ENCODE data around the gene PRXL2B. TPM values are rescaled to one million over a fixed set of nuclear protein-coding genes. Genes with fewer than 3 reads are reported as not detected.

Gene PRXL2B
- total RNA-seq, 1 donor from 2014 or later = 10.0 TPM

GRCh38 chr1:2561446-2561845, 25.1 kb upstream of the PRXL2B start:
- no peak overlapping the region for H3K4me2 ChIP-seq
- H3K4me1 ChIP-seq = peaks cover 7% of the 10 kb centered on the region
- Mint-ChIP-seq H3K9me3 (no peaks in the 10 kb centered on the region), H3K36me3 (no peaks in the 10 kb centered on the region), H3K27ac (no peak overlapping the region), H3K4me1 (peaks cover 6% of the 10 kb centered on the region), H3K27me3 (ENCODE audit: insufficient read depth, low read depth) (no peaks in the 10 kb centered on the region), H3K4me3 (peak overlapping the region; percentile 38)
- no peak overlapping the region for H3K27ac ChIP-seq
- TF ChIP-seq EZH2 (IDR thresholded peaks at IDR 0.05) (no peak), CTCF (IDR thresholded peaks at IDR 0.05) (no peak), EZH2phosphoT487 (IDR thresholded peaks at IDR 0.05) (no peak)
- DNase-seq (ENCODE audit: low spot score) = no peak
- peaks cover 3% of the 10 kb centered on the region for H3F3A ChIP-seq (ENCODE audit: low read depth)
- no peaks in the 10 kb centered on the region for H3K9me3 ChIP-seq (ENCODE audit: low read depth)
- no peaks in the 10 kb centered on the region for H4K20me1 ChIP-seq (ENCODE audit: low read depth)
- no peaks in the 10 kb centered on the region for H3K36me3 ChIP-seq
- no peak overlapping the region for H3K9ac ChIP-seq
- no peak overlapping the region for H2AFZ ChIP-seq (replicated peaks)
- H3K79me2 ChIP-seq (ENCODE audit: low read depth) = no peaks in the 10 kb centered on the region
- H3K27me3 ChIP-seq = no peaks in the 10 kb centered on the region
- H3K4me3 ChIP-seq = no peak overlapping the region

- TF ChIP-seq EZH2phosphoT487 (IDR thresholded peaks at IDR 0.05) = no peak
- TF ChIP-seq CTCF (IDR thresholded peaks at IDR 0.05) = peak; percentile 43
- Mint-ChIP-seq H3K4me1 (peaks cover 2% of the 10 kb centered on the region), H3K4me3 (no peak overlapping the region), H3K36me3 (no peaks in the 10 kb centered on the region), H3K27ac (no peak overlapping the region), H3K9me3 (no peaks in the 10 kb centered on the region), H3K27me3 (ENCODE audit: insufficient read depth, low read depth) (no peaks in the 10 kb centered on the region)
- no peak overlapping the region for H3K9ac ChIP-seq
- H3K4me2 ChIP-seq = no peak overlapping the region
- no peak overlapping the region for H2AFZ ChIP-seq (replicated peaks)
- DNase-seq (ENCODE audit: low spot score) = peak; percentile 33
- H4K20me1 ChIP-seq (ENCODE audit: low read depth) = no peaks in the 10 kb centered on the region
- H3K27me3 ChIP-seq = no peaks in the 10 kb centered on the region
- no peaks in the 10 kb centered on the region for H3K4me1 ChIP-seq
- no peaks in the 10 kb centered on the region for H3K9me3 ChIP-seq (ENCODE audit: low read depth)
- no peaks in the 10 kb centered on the region for H3K79me2 ChIP-seq (ENCODE audit: low read depth)
- no peak overlapping the region for H3K27ac ChIP-seq
- no peaks in the 10 kb centered on the region for H3K36me3 ChIP-seq
- no peaks in the 10 kb centered on the region for H3F3A ChIP-seq (ENCODE audit: low read depth)
- no peak overlapping the region for H3K4me3 ChIP-seq
These were observed 24.4 kb upstream of the PRXL2B start for GRCh38 chr1:2561898-2562895.

DNA sequence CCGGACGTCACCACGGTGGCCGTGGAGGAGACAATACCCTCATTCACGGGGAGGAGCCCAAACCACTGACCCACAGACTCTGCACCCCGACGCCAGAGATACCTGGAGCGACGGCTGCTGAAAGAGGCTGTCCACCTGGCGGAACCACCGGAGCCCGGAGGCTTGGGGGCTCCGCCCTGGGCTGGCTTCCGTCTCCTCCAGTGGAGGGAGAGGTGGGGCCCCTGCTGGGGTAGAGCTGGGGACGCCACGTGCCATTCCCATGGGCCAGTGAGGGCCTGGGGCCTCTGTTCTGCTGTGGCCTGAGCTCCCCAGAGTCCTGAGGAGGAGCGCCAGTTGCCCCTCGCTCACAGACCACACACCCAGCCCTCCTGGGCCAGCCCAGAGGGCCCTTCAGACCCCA, 23.4 kb upstream of the PRXL2B start:
- H3K9me3 Mint-ChIP-seq = no peaks in the 10 kb centered on the region
- no peak overlapping the region for H3K4me3 Mint-ChIP-seq

More for the DNA sequence above, 23.4 kb upstream of the PRXL2B start:
- H3K27ac Mint-ChIP-seq = no peak overlapping the region
- Histone ChIP-seq H3K36me3 (no peaks in the 10 kb centered on the region), H3K27ac (no peak overlapping the region), H3K79me2 (ENCODE audit: low read depth) (no peaks in the 10 kb centered on the region), H3K4me2 (no peak overlapping the region), H3K27me3 (no peaks in the 10 kb centered on the region), H3F3A (ENCODE audit: low read depth) (no peaks in the 10 kb centered on the region), H3K4me1 (no peaks in the 10 kb centered on the region), H2AFZ (replicated peaks) (no peak overlapping the region), H3K9ac (no peak overlapping the region), H3K9me3 (ENCODE audit: low read depth) (no peaks in the 10 kb centered on the region), H3K4me3 (no peak overlapping the region), H4K20me1 (ENCODE audit: low read depth) (no peaks in the 10 kb centered on the region)
- no peak for TF ChIP-seq CTCF (IDR thresholded peaks at IDR 0.05)
- TF ChIP-seq EZH2phosphoT487 (IDR thresholded peaks at IDR 0.05) = no peak
- no peak for TF ChIP-seq EZH2 (IDR thresholded peaks at IDR 0.05)
- H3K4me1 Mint-ChIP-seq = peaks cover 2% of the 10 kb centered on the region
- H3K27me3 Mint-ChIP-seq (ENCODE audit: insufficient read depth, low read depth) = no peaks in the 10 kb centered on the region
- H3K36me3 Mint-ChIP-seq = no peaks in the 10 kb centered on the region
- DNase-seq (ENCODE audit: low spot score) = no peak

Data from neural progenitor cell (in vitro differentiated cells).